ENCODE measurements around the gene CLK4. TPM values are rescaled to one million over a fixed set of nuclear protein-coding genes. Genes with fewer than 3 reads are reported as not detected.

CLK4 gene
- 22.7 TPM for polyA plus RNA-seq (2013, experiment 1 of 4)
- polyA plus RNA-seq (2013, experiment 2 of 4) = 18.0 TPM
- 16.1 TPM for polyA plus RNA-seq (2013, experiment 3 of 4)
- 19.9 TPM for polyA plus RNA-seq (2013, experiment 4 of 4)

DNA sequence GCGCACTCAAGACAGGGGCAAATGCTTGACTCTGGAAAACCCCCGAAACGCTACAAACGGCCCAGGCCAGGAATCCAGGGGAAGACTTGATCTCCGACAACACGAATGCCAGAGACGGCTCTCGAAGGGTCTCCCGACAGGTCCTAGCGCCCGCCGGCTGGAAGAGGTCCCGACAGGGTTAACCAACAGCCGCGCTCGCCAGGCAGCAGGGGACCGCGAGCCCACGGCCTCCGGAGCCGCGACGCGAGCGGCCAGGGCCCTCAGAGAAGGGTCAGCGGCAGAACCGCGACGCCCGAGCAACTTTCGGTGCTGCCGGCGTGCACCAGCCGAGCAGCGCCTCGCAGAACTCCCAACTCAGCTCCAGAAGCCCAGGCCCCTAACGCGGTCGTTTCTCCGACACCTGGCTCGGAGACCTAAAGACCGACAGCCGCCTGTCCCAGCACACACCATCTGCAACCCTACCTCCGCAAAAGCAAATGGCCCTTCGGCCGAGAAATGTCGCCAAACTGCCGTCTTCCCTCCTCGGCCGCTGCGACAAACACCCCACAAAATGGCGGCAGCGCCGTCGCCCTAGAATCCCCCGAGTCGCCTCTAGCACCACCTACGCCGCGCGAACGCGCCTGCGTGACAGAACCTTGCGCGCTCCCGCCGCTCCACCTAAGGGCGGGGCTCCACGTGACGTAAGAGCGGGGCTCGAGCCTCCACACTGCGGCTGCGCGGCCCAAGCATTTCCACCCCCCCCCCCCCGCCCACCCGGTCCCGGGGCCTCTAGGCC is at the start of gene CLK4:
Gene CLK4 (minus strand): TSS at position 567 of the 775 bp plus-strand sequence. CDS start 3,634 bp downstream, outside the sequence.
- H3K27me3 ChIP-seq (ENCODE audit: control insufficient read depth, insufficient read depth, low read length, poor library complexity, severe bottlenecking) = peaks cover 28% of the 10 kb centered on the region
- H3K4me3 ChIP-seq (ENCODE audit: insufficient read depth, low read depth, low read length) = peak within 1 kb of the TSS; percentile 94
- 0% methylated on average over 74 to 76 of the region's 79 CpGs for WGBS, 2 experiments

DNA sequence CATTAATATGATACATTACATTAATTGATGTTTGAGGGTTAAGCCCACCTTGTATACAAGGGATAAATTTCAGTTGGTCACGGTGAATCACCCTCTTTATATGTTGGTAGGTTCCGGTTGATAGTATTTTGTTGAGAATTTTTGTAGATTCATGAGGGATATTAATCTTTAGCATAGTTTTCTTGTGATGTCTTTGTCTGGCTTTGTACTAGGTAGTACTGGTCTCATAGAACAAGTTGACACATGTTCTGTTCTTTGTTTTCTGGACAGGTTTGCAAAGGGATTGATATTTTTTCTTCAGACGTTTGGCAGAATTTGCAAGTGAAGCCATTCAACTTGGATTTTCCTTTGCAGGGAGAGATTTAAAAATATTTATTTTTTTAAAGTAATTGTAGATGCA is 49.1 kb upstream of the CLK4 start:
- Histone ChIP-seq H3K4me3 (ENCODE audit: insufficient read depth, low read depth, low read length) (no peak overlapping the region), H3K4me1 (ENCODE audit: control insufficient read depth, insufficient read depth, low read length) (peaks cover 3% of the 10 kb centered on the region), H3K36me3 (ENCODE audit: control insufficient read depth, insufficient read depth, low read length) (no peaks in the 10 kb centered on the region), H3K27me3 (ENCODE audit: control insufficient read depth, insufficient read depth, low read length, poor library complexity, severe bottlenecking) (no peaks in the 10 kb centered on the region), H3K27ac (ENCODE audit: insufficient read depth, low read depth, low read length, poor library complexity, severe bottlenecking) (no peak overlapping the region), H3K9me3 (ENCODE audit: control insufficient read depth, low read length) (no peaks in the 10 kb centered on the region)
- WGBS, 2 experiments = 93 to 94% methylated on average over 3 of the region's 3 CpGs

More for the DNA sequence above, at the start of gene CLK4:
- Histone ChIP-seq H3K27ac (ENCODE audit: insufficient read depth, low read depth, low read length, poor library complexity, severe bottlenecking) (peak within 1 kb of the TSS; percentile 81), H3K4me1 (ENCODE audit: control insufficient read depth, insufficient read depth, low read length) (peaks cover 8% of the 10 kb centered on the region), H3K36me3 (ENCODE audit: control insufficient read depth, insufficient read depth, low read length) (no peaks in the 10 kb centered on the region), H3K9me3 (ENCODE audit: control insufficient read depth, low read length) (no peaks in the 10 kb centered on the region)

DNA sequence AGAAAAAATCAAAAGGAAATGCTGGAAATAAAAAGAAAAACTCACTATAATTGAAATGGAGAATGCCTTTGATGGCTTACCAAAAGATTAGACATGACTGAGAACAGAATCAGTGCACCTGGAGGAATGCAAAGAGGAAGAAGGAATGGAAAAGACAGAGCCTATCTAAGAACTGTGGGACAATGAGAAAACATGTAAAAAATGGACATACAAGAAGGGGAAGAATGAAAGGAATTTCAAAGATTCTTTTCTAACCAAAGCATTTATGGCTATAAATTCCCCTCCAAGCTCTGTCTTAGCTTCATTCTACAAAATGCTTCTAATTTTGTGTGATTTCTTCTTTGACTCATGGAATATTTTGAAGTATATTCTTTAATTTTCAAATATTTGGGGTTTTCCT is 47.5 kb upstream of the CLK4 start:
- no peak overlapping the region for H3K27ac ChIP-seq (ENCODE audit: insufficient read depth, low read depth, low read length, poor library complexity, severe bottlenecking)
- peaks cover 3% of the 10 kb centered on the region for H3K4me1 ChIP-seq (ENCODE audit: control insufficient read depth, insufficient read depth, low read length)
- H3K27me3 ChIP-seq (ENCODE audit: control insufficient read depth, insufficient read depth, low read length, poor library complexity, severe bottlenecking) = no peaks in the 10 kb centered on the region

DNA sequence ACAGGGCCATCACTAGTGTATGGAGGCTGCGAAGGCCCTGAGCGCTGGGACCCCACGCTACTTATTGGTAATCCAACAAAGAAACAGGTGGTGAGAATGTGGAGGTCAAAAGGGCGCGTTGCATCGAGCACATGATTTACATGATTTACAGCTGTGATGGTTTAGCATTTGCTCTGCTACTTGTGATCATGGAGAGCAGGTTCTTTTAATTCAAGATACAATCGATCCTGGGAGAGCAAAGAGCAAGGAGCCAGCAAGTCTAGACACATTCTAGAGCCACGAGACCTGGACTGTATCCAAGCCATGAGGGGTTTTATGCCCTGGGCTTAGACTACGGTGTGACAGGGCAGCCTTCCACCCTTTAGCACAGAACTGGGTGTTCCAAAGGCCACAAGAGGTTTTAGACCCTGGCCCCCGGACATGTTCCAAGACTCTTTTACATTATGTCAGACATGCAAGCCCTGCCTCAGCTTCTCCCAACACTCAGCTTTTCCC is 47.0 kb upstream of the CLK4 start:
- no peaks in the 10 kb centered on the region for H3K36me3 ChIP-seq (ENCODE audit: control insufficient read depth, insufficient read depth, low read length)
- H3K27ac ChIP-seq (ENCODE audit: insufficient read depth, low read depth, low read length, poor library complexity, severe bottlenecking) = no peak overlapping the region
- 86 to 91% methylated on average over 10 of the region's 10 CpGs for WGBS, 2 experiments
- no peaks in the 10 kb centered on the region for H3K9me3 ChIP-seq (ENCODE audit: control insufficient read depth, low read length)
- H3K4me1 ChIP-seq (ENCODE audit: control insufficient read depth, insufficient read depth, low read length) = peaks cover 3% of the 10 kb centered on the region
- no peak overlapping the region for H3K4me3 ChIP-seq (ENCODE audit: insufficient read depth, low read depth, low read length)
- H3K27me3 ChIP-seq (ENCODE audit: control insufficient read depth, insufficient read depth, low read length, poor library complexity, severe bottlenecking) = no peaks in the 10 kb centered on the region

More for the DNA sequence above, 47.5 kb upstream of the CLK4 start:
- no peak overlapping the region for H3K4me3 ChIP-seq (ENCODE audit: insufficient read depth, low read depth, low read length)
- H3K9me3 ChIP-seq (ENCODE audit: control insufficient read depth, low read length) = no peaks in the 10 kb centered on the region
- no peaks in the 10 kb centered on the region for H3K36me3 ChIP-seq (ENCODE audit: control insufficient read depth, insufficient read depth, low read length)

DNA sequence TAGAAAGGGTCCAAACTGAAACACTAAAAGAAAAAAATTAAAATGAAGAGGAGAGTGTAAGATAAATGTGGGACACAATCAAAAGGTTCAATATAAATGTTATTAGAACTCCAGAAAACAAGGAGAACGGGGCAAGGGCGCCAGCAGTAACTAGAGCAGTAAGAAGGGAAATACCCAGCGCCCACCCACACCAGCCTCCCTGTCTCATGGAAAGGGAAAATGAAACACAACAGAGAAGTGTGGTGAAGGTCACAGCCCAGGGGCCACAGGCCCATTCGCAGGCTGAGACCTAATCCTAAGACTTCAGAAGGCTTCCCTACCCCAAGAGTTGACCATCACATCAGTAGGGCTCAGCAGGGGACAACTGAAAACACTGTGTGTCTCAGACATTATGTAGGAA is 45.8 kb upstream of the CLK4 start:
- 85 to 86% methylated on average over 4 of the region's 4 CpGs for WGBS, 2 experiments

DNA sequence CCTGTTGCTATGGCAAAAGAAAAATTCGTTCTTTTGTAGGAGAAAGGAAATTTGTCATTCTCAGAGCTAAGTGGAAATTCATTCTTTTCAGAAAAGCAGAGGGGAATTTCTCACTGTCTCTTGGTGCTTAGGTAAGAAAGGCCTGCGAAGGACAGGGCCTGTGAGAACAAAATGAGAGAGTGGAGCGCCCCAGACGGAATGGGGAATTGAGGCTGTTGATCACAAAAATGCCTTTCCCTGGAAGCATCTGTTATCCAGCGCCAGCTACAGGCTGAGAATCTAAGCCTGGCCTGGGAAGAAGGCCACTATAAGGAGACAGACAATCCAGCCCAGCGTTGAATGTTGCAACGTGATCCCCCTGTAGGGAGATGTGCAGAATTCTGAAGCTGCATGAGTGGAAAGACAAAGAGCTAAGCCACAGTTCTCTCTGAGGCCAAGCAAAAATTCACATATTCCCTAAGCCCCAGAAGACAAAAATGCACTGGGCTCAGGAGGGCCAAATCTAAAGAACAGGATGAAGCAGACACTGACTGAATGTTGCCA is 44.8 kb upstream of the CLK4 start:
- H3K27ac ChIP-seq (ENCODE audit: insufficient read depth, low read depth, low read length, poor library complexity, severe bottlenecking) = no peak overlapping the region
- H3K36me3 ChIP-seq (ENCODE audit: control insufficient read depth, insufficient read depth, low read length) = no peaks in the 10 kb centered on the region
- H3K4me1 ChIP-seq (ENCODE audit: control insufficient read depth, insufficient read depth, low read length) = peaks cover 3% of the 10 kb centered on the region
- WGBS, 2 experiments = 74 to 76% methylated on average over 7 of the region's 7 CpGs
- no peaks in the 10 kb centered on the region for H3K27me3 ChIP-seq (ENCODE audit: control insufficient read depth, insufficient read depth, low read length, poor library complexity, severe bottlenecking)
- H3K9me3 ChIP-seq (ENCODE audit: control insufficient read depth, low read length) = no peaks in the 10 kb centered on the region
- H3K4me3 ChIP-seq (ENCODE audit: insufficient read depth, low read depth, low read length) = no peak overlapping the region

More for the DNA sequence above, 45.8 kb upstream of the CLK4 start:
- no peaks in the 10 kb centered on the region for H3K36me3 ChIP-seq (ENCODE audit: control insufficient read depth, insufficient read depth, low read length)
- H3K4me3 ChIP-seq (ENCODE audit: insufficient read depth, low read depth, low read length) = no peak overlapping the region
- no peaks in the 10 kb centered on the region for H3K27me3 ChIP-seq (ENCODE audit: control insufficient read depth, insufficient read depth, low read length, poor library complexity, severe bottlenecking)
- H3K9me3 ChIP-seq (ENCODE audit: control insufficient read depth, low read length) = no peaks in the 10 kb centered on the region
- H3K4me1 ChIP-seq (ENCODE audit: control insufficient read depth, insufficient read depth, low read length) = peaks cover 3% of the 10 kb centered on the region
- H3K27ac ChIP-seq (ENCODE audit: insufficient read depth, low read depth, low read length, poor library complexity, severe bottlenecking) = no peak overlapping the region

DNA sequence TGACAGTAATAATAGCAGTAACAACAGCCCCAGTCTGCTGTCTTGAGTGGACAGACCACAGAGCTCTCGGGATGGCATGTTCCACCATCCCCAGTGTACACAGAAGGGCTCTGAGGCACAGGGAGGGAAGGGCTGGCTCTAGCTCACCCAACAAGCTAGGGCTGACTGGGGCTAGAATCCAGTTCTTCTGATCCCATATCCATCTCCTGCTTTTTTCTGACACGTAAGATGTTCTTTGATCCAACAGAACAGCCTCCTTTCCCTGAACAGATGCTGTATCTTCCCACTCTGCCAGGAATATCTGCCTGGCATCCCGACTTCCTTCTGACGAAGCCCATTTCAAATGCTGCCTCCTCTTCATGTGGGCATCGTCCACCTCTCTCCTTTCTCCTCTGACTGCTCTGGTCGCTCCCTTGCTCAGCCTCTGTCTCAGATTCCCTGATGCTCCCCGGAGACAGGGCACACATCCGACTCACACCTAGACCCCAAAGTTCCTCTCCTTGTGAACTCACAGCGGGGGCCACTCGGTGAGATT is 43.6 kb upstream of the CLK4 start:
- WGBS, 2 experiments = 92 to 93% methylated on average over 9 to 10 of the region's 10 CpGs

DNA sequence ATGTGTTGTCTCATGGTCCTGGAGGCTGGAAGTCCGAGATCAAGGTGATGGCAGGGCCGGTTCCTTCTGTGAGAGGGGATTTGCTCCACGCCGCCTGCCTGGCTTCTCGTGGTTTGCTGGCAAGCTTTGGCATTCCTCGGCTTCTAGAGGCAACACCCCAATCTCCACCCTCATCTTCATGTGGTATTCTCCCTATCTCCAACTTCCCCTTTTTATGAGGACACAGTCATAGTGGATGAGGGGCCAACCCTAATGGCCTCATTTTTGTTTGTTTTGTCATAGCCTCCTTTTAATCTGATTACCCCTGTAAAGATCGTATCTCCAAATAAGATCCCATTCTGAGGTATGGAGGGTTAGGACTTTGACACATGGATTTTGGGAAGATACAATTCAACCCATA is 41.7 kb upstream of the CLK4 start:
- peaks cover 3% of the 10 kb centered on the region for H3K4me1 ChIP-seq (ENCODE audit: control insufficient read depth, insufficient read depth, low read length)
- no peak overlapping the region for H3K4me3 ChIP-seq (ENCODE audit: insufficient read depth, low read depth, low read length)
- no peaks in the 10 kb centered on the region for H3K9me3 ChIP-seq (ENCODE audit: control insufficient read depth, low read length)
- no peaks in the 10 kb centered on the region for H3K36me3 ChIP-seq (ENCODE audit: control insufficient read depth, insufficient read depth, low read length)
- no peak overlapping the region for H3K27ac ChIP-seq (ENCODE audit: insufficient read depth, low read depth, low read length, poor library complexity, severe bottlenecking)
- WGBS, 2 experiments = 86 to 92% methylated on average over 7 of the region's 7 CpGs
- H3K27me3 ChIP-seq (ENCODE audit: control insufficient read depth, insufficient read depth, low read length, poor library complexity, severe bottlenecking) = no peaks in the 10 kb centered on the region

More for the DNA sequence above, 43.6 kb upstream of the CLK4 start:
- Histone ChIP-seq H3K27me3 (ENCODE audit: control insufficient read depth, insufficient read depth, low read length, poor library complexity, severe bottlenecking) (no peaks in the 10 kb centered on the region), H3K4me1 (ENCODE audit: control insufficient read depth, insufficient read depth, low read length) (peaks cover 3% of the 10 kb centered on the region), H3K27ac (ENCODE audit: insufficient read depth, low read depth, low read length, poor library complexity, severe bottlenecking) (no peak overlapping the region), H3K36me3 (ENCODE audit: control insufficient read depth, insufficient read depth, low read length) (no peaks in the 10 kb centered on the region), H3K4me3 (ENCODE audit: insufficient read depth, low read depth, low read length) (no peak overlapping the region), H3K9me3 (ENCODE audit: control insufficient read depth, low read length) (no peaks in the 10 kb centered on the region)

DNA sequence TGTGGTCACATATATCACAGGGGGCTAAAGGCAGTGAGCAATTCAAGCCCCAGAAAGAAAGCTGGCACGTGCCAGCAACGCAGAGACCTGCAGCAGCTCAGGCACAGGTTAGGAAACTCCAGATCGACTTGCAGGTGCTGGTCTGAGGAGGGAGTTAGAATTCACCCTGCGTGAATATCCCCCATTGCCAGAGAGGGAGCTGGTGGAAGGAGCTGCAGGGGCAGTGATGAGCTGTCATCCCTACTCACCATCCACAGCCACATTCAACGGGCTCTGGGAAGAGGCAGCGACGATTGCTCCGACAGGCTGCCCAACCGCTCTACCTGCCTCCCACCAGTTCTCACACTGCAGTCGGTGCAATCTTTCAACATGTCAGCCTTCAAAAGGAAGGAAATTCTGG is 40.8 kb upstream of the CLK4 start:
- Histone ChIP-seq H3K27me3 (ENCODE audit: control insufficient read depth, insufficient read depth, low read length, poor library complexity, severe bottlenecking) (no peaks in the 10 kb centered on the region), H3K36me3 (ENCODE audit: control insufficient read depth, insufficient read depth, low read length) (no peaks in the 10 kb centered on the region), H3K4me3 (ENCODE audit: insufficient read depth, low read depth, low read length) (no peak overlapping the region), H3K27ac (ENCODE audit: insufficient read depth, low read depth, low read length, poor library complexity, severe bottlenecking) (no peak overlapping the region), H3K9me3 (ENCODE audit: control insufficient read depth, low read length) (no peaks in the 10 kb centered on the region), H3K4me1 (ENCODE audit: control insufficient read depth, insufficient read depth, low read length) (peaks cover 3% of the 10 kb centered on the region)
- WGBS, 2 experiments = 79 to 82% methylated on average over 10 of the region's 10 CpGs

DNA sequence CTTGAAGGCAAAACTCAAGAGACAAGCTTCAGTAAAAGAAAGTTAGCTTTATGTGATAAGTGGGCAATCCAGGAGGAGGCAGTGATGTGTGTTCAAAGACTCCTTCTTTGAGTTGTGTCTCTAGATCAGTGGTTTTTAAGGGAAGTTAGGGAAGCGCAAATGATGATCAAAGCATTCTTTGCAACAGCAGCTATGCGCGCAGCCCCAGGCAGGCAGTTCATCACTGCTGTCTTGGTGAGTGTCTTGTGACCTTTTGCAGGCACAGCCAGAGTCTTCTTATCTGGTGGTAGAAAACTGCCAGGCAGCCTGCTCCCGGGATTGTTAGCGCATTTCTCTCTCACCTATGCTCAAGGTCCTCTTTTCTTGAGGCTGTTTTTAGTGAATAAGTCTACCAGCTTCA is 40.3 kb upstream of the CLK4 start:
- H3K36me3 ChIP-seq (ENCODE audit: control insufficient read depth, insufficient read depth, low read length) = no peaks in the 10 kb centered on the region
- H3K27ac ChIP-seq (ENCODE audit: insufficient read depth, low read depth, low read length, poor library complexity, severe bottlenecking) = no peak overlapping the region
- H3K4me3 ChIP-seq (ENCODE audit: insufficient read depth, low read depth, low read length) = no peak overlapping the region
- 85 to 86% methylated on average over 5 of the region's 5 CpGs for WGBS, 2 experiments
- peaks cover 2% of the 10 kb centered on the region for H3K4me1 ChIP-seq (ENCODE audit: control insufficient read depth, insufficient read depth, low read length)
- no peaks in the 10 kb centered on the region for H3K9me3 ChIP-seq (ENCODE audit: control insufficient read depth, low read length)
- H3K27me3 ChIP-seq (ENCODE audit: control insufficient read depth, insufficient read depth, low read length, poor library complexity, severe bottlenecking) = no peaks in the 10 kb centered on the region
